ENCODE measurements around the gene PABPN1L. TPM values are rescaled to one million over a fixed set of nuclear protein-coding genes. Genes with fewer than 3 reads are reported as not detected.

Gene PABPN1L
- polyA plus RNA-seq, 2 of the 4 experiments (the other 2 are of a cell fraction) = not detected

DNA sequence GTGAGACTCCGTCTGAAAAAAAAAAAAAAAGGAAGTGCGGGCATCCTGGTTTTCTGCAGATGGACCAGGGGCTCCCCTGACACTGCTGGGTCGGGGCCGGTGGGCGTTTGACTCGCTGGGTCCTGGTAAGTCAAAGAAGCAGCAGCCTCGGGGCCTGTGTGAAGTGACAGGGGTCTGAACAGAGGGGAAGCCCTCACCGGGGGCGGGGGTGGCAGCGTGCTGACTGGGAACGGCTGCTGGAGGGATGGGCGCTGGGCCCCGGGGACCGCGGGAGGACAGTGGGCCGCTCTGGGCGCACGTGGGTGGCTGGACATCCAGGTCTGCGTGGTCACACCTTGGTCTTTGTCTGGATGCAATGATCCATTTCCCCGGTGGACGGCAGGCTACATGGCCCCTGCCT, 17.9 kb downstream of the PABPN1L start (continued):
- TF ChIP-seq KDM1A (IDR thresholded peaks at IDR 0.05; ENCODE audit: low read depth) (no peak), ZFP36 (IDR thresholded peaks at IDR 0.05; ENCODE audit: borderline replicate concordance, partially characterized antibody) (no peak), MAZ (IDR thresholded peaks at IDR 0.05; ENCODE audit: borderline replicate concordance, low read depth, low read length) (no peak), NPAS2 (CRISPR knock-in tag; IDR thresholded peaks at IDR 0.05; ENCODE audit: borderline replicate concordance) (no peak), GATA3 (IDR thresholded peaks at IDR 0.05; ENCODE audit: borderline replicate concordance) (no peak), RAD21 (conservative IDR thresholded peaks at IDR 0.05 in 1 of 2, IDR thresholded peaks at IDR 0.05 in 1 of 2) (no peak), RARB (CRISPR knock-in tag; IDR thresholded peaks at IDR 0.05) (no peak)

DNA sequence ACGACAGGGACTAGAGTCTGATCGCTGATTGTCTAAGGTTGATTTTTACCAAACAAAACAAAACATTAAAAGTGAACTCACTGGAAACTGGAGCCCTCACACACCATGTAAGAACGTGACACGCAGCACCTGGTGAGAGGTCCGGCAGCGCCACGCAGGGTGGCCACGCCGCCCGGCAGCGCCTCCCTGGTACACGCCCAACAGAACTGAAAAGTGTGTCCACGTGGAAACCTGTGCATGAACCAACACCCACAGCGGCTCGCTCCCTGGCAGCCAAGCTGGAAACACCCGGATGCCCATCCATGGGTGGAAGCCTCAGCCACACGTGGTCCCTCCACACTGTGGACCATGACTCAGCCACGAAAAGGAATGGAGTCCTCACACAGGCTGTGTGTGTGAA, 18.8 kb downstream of the PABPN1L start:
- Histone ChIP-seq H3K9me3 (no peaks in the 10 kb centered on the region), H3K4me1 (no peaks in the 10 kb centered on the region), H3K27ac (no peak overlapping the region), H3K4me2 (no peak overlapping the region), H3K4me3 (no peak overlapping the region)
- 92% methylated on average over 14 of the region's 18 CpGs for WGBS (ENCODE audit: missing lambda C conversion rate)
- no peak for FAIRE-seq
- CTCF ChIA-PET = interaction anchor here (0.6 to 2.5 kb wide), 5 partner anchors 8 to 88 kb away, joined by 3 to 8 read pairs (median 3); partner anchors contain the start of genes GALNS and TRAPPC2L
- POLR2A ChIA-PET = interaction anchor here (0.6 kb wide), 1 partner anchor 52 kb away, joined by 5 read pairs; no protein-coding TSS in a partner anchor
- no peak for ATAC-seq
- TF ChIP-seq NPAS2 (CRISPR knock-in tag; IDR thresholded peaks at IDR 0.05; ENCODE audit: borderline replicate concordance) (no peak), FOXS1 (CRISPR knock-in tag; IDR thresholded peaks at IDR 0.05) (no peak), TFCP2L1 (CRISPR knock-in tag; IDR thresholded peaks at IDR 0.05) (no peak), ESRRA (IDR thresholded peaks at IDR 0.05; ENCODE audit: borderline replicate concordance, low read length) (no peak), MYC (IDR thresholded peaks at IDR 0.05; ENCODE audit: borderline replicate concordance, low read length) (no peak)
- no peak for DNase-seq (ENCODE audit: low read depth in 1 of 2, low spot score in 1 of 2)

DNA sequence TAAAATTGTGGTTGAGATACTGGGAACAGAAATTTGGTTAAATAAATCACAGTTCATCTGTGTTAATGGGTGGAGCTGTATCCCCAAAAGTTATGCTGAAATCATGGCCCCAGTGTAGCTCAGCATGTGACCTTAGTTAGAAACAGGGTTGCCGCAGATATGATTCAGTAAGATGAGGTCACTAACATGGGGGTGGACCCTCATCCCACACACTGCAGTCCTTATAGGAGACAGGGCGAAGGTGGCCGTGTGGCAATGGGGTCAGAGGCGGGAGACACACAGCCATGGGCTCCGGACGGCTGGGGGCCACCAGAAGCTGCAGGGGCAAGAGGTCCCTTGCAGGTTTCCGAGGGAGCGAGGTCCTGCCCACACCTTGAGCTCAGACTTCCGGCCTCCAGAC, 20.4 kb downstream of the PABPN1L start:
- POLR2A ChIA-PET = interaction anchor here (0.6 kb wide), 1 partner anchor 11 kb away, joined by 3 read pairs; the partner anchor contains the start of genes GALNS and TRAPPC2L
- WGBS (ENCODE audit: missing lambda C conversion rate) = 97% methylated on average over 9 of the region's 9 CpGs
- CTCF ChIA-PET = interaction anchor here (0.8 to 1.7 kb wide), 5 partner anchors 11 to 321 kb away, joined by 3 to 7 read pairs (median 3); partner anchors contain the start of genes APRT, GALNS and TRAPPC2L
- FAIRE-seq (no peak), ATAC-seq (no peak), DNase-seq (ENCODE audit: low read depth in 1 of 2, low spot score in 1 of 2) (no peak)
- no peak for TF ChIP-seq RNF2 (IDR thresholded peaks at IDR 0.05; ENCODE audit: borderline replicate concordance, low read depth)
- no peak for TF ChIP-seq PHF8 (IDR thresholded peaks at IDR 0.05; ENCODE audit: borderline replicate concordance, low read depth)
- no peak for TF ChIP-seq TP53 (CRISPR knock-in tag; IDR thresholded peaks at IDR 0.05)
- TF ChIP-seq ZC3H11A (IDR thresholded peaks at IDR 0.05) = no peak
- TF ChIP-seq JUNB (IDR thresholded peaks at IDR 0.05) = no peak
- no peak for TF ChIP-seq RFX5 (IDR thresholded peaks at IDR 0.05)
- no peak for TF ChIP-seq SMC3 (IDR thresholded peaks at IDR 0.05)
- TF ChIP-seq MYC (IDR thresholded peaks at IDR 0.05; ENCODE audit: borderline replicate concordance, low read length) = no peak
- no peak for TF ChIP-seq KDM1A (IDR thresholded peaks at IDR 0.05; ENCODE audit: low read depth)
- H3K9me3 ChIP-seq = no peaks in the 10 kb centered on the region
- H3K4me1 ChIP-seq = no peaks in the 10 kb centered on the region
- no peak overlapping the region for H3K4me3 ChIP-seq
- H3K27ac ChIP-seq = no peak overlapping the region
- no peak overlapping the region for H3K4me2 ChIP-seq

DNA sequence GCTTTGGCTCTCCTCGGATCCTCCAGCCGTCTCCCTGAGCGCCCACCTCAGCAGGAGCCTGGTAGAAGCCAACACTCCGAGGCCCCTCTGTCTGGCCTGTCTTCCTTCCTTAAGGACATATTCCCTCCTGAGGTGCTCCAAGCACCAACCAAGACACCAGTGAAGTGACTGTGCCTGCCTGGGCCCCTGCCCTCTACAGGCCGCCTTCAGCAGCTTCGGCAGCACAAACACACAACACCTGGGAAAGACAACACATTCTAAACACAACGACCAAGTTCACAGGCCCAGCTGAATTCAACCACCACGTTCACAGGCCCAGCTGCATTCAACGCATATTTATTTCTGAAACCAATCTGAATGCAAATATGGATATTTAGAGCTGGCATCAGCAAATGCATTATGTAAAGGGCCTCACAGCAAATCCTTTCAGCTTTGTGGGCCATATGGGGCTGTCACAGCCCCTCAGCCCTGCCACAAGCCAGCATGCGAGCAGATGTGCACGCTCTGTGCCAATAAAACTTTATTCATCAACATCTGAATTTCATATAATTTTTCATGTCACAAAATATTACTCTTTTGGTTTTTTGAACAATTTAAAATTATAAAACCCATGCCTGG, 21.9 kb downstream of the PABPN1L start:
- no peak for FAIRE-seq
- no peak overlapping the region for H3K27ac ChIP-seq
- no peak for TF ChIP-seq PHF8 (IDR thresholded peaks at IDR 0.05; ENCODE audit: borderline replicate concordance, low read depth)
- no peak for TF ChIP-seq SREBF2 (IDR thresholded peaks at IDR 0.05)
- no peak for TF ChIP-seq FOSL2 (IDR thresholded peaks at IDR 0.05)
- no peak for TF ChIP-seq FOSL2 (CRISPR knock-in tag; IDR thresholded peaks at IDR 0.05)
- TF ChIP-seq, protein P1, sequence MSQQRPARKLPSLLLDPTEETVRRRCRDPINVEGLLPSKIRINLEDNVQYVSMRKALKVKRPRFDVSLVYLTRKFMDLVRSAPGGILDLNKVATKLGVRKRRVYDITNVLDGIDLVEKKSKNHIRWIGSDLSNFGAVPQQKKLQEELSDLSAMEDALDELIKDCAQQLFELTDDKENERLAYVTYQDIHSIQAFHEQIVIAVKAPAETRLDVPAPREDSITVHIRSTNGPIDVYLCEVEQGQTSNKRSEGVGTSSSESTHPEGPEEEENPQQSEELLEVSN (IDR thresholded peaks at IDR 0.05; ENCODE audit: borderline replicate concordance, low read depth) = no peak
- TF ChIP-seq, protein P2, sequence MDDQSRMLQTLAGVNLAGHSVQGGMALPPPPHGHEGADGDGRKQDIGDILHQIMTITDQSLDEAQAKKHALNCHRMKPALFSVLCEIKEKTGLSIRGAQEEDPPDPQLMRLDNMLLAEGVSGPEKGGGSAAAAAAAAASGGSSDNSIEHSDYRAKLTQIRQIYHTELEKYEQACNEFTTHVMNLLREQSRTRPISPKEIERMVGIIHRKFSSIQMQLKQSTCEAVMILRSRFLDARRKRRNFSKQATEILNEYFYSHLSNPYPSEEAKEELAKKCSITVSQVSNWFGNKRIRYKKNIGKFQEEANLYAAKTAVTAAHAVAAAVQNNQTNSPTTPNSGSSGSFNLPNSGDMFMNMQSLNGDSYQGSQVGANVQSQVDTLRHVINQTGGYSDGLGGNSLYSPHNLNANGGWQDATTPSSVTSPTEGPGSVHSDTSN (IDR thresholded peaks at IDR 0.05) = no peak
- TF ChIP-seq POLR2AphosphoS2 (conservative IDR thresholded peaks at IDR 0.05; ENCODE audit: low read length) = no peak
- no peak for TF ChIP-seq EHF (CRISPR knock-in tag; IDR thresholded peaks at IDR 0.05)
- no peak for TF ChIP-seq HDAC2 (IDR thresholded peaks at IDR 0.05)
- no peak for TF ChIP-seq TP53 (CRISPR knock-in tag; IDR thresholded peaks at IDR 0.05)
- TF ChIP-seq BHLHE40 (IDR thresholded peaks at IDR 0.05; ENCODE audit: low read depth, low read length) = no peak
- no peak for TF ChIP-seq EHMT2 (IDR thresholded peaks at IDR 0.05; ENCODE audit: low read depth)
- ChIA-PET CTCF (no interaction called here), POLR2A (no interaction called here)
- H3K9me3 ChIP-seq = no peaks in the 10 kb centered on the region
- no peak overlapping the region for H3K4me2 ChIP-seq
- peak; percentile 52 to 66; a peak in 4 of 6 replicates for ATAC-seq
- peak in 1 of 2 experiments; percentile 25 for DNase-seq (ENCODE audit: low read depth in 1 of 2, low spot score in 1 of 2)
- no peaks in the 10 kb centered on the region for H3K4me1 ChIP-seq
- WGBS (ENCODE audit: missing lambda C conversion rate) = 84% methylated on average over 11 of the region's 11 CpGs
- no peak overlapping the region for H3K4me3 ChIP-seq
